PC-3 (cell line): ENCODE measurements around the gene STRN4.

Experiments
- EZH2 ChIP-seq: fragments of 300-600 bp; sonication (generic); IDR thresholded peaks from one replicate; pipeline ENCODE4 v1.6.1; 2017; ENCODE audit warnings: antibody characterized with exemption, mild to moderate bottlenecking, low read length; ENCODE audit not compliant: unreplicated experiment
- EZH2phosphoT487 ChIP-seq: fragments of 300-600 bp; sonication (generic); IDR thresholded peaks from 2 replicates; pipeline ENCODE4 v1.6.1; 2018; ENCODE audit warnings: mild to moderate bottlenecking, antibody characterized with exemption, low read length, borderline replicate concordance
- TF ChIP-seq, protein P1 (sequence below): fragments of 300-600 bp; sonication (generic); conservative IDR thresholded peaks from 2 replicates; pipeline ENCODE4 v1.5.1; 2017; ENCODE audit warnings: antibody characterized with exemption, low read depth, mild to moderate bottlenecking, low read length

DNA sequence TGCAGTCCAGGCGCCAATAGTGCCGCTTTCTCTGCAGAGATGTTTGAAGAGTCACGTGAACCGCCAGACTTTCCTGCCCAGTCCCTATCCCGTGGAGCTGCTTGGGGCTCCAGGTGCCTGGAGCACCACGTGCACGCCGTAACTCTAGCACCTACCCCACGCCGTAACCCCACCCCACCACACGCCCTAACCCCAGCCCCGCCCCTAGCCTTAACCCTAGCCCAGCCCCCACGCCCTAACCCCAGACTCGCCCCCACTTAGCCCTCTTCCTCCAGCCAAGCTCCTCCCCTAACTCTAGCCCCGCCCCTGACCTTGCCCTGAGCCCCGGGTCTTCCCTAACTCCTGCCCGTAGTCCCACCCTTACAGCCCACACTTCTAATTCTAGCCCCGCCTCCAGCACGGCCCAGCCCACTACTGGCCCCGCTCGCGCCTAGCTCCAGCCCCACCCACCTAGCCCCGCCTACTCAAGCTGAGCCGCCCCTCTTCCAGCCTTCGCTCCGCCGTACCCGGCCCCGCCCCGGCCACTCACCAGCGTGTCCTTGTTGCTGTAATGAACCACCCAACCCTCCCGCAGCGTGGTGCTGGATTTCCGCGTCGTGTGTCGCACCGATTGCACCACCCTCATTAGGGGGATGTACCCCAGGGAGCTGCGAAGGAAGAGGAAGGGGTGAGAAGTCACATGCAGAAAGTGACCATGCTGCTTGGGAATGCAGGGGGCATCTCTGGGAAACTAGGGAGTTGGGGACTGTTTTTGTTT lies 48.9 kb downstream of the STRN4 start:
- TF ChIP-seq, protein P1, sequence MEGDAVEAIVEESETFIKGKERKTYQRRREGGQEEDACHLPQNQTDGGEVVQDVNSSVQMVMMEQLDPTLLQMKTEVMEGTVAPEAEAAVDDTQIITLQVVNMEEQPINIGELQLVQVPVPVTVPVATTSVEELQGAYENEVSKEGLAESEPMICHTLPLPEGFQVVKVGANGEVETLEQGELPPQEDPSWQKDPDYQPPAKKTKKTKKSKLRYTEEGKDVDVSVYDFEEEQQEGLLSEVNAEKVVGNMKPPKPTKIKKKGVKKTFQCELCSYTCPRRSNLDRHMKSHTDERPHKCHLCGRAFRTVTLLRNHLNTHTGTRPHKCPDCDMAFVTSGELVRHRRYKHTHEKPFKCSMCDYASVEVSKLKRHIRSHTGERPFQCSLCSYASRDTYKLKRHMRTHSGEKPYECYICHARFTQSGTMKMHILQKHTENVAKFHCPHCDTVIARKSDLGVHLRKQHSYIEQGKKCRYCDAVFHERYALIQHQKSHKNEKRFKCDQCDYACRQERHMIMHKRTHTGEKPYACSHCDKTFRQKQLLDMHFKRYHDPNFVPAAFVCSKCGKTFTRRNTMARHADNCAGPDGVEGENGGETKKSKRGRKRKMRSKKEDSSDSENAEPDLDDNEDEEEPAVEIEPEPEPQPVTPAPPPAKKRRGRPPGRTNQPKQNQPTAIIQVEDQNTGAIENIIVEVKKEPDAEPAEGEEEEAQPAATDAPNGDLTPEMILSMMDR = no peak
- TF ChIP-seq EZH2phosphoT487 (no peak), EZH2 (no peak)
